ENCODE results near the gene PDK2.

- TF ChIP-seq, protein P1, sequence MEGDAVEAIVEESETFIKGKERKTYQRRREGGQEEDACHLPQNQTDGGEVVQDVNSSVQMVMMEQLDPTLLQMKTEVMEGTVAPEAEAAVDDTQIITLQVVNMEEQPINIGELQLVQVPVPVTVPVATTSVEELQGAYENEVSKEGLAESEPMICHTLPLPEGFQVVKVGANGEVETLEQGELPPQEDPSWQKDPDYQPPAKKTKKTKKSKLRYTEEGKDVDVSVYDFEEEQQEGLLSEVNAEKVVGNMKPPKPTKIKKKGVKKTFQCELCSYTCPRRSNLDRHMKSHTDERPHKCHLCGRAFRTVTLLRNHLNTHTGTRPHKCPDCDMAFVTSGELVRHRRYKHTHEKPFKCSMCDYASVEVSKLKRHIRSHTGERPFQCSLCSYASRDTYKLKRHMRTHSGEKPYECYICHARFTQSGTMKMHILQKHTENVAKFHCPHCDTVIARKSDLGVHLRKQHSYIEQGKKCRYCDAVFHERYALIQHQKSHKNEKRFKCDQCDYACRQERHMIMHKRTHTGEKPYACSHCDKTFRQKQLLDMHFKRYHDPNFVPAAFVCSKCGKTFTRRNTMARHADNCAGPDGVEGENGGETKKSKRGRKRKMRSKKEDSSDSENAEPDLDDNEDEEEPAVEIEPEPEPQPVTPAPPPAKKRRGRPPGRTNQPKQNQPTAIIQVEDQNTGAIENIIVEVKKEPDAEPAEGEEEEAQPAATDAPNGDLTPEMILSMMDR (IDR thresholded peaks at IDR 0.05; ENCODE audit: insufficient read depth, low read length, poor library complexity, severe bottlenecking) = no peak
- no peak for TF ChIP-seq EZH2phosphoT487 (conservative IDR thresholded peaks at IDR 0.05; ENCODE audit: low read length)
Measured at GRCh38 chr17:50115756-50116155, 20.6 kb downstream of the PDK2 start.
